GM23338 (cell line): ENCODE data around the gene SRPX2. TPM values are rescaled to one million over a fixed set of nuclear protein-coding genes. Genes with fewer than 3 reads are reported as not detected.
"Not testable (repeated sequence)": the region's sequence is repeated elsewhere in the genome, so short reads cannot be mapped to it uniquely, and the experiment has no call there.

ENCODE experiments used
- ATAC-seq: fragments of 200-7000 bp; cut with Tn5 transposase; 3 replicates; pipeline ENCODE4 v1.9.1; 2020
- DNase-seq: peaks from one replicate; pipeline ENCODE4 v3.0.0-alpha.2; 2015; ENCODE audit warnings: low spot score
- H2AFZ ChIP-seq: fragments of 200-600 bp; sonication (generic); 2 replicates; pipeline ENCODE4 v1.8.0; 2016; ENCODE audit warnings: antibody characterized with exemption, mild to moderate bottlenecking, moderate library complexity
- H3F3A ChIP-seq: fragments of 200-600 bp; sonication (generic); replicated peaks from 2 replicates; pipeline ENCODE4 v1.8.0; 2017; ENCODE audit warnings: antibody characterized with exemption, mixed run types, low read depth
- H3K27ac ChIP-seq: fragments of 200-600 bp; sonication (generic); 2 replicates; pipeline ENCODE4 v1.6.1; 2016; ENCODE audit warnings: low read depth
- H3K27me3 ChIP-seq: fragments of 200-600 bp; sonication (generic); 2 replicates; pipeline ENCODE4 v1.8.0; 2016; ENCODE audit warnings: mild to moderate bottlenecking, mixed run types, moderate library complexity; ENCODE audit not compliant: insufficient read depth
- H3K36me3 ChIP-seq: fragments of 200-600 bp; sonication (generic); 2 replicates; pipeline ENCODE4 v1.8.0; 2016; ENCODE audit warnings: mild to moderate bottlenecking; ENCODE audit not compliant: insufficient read depth
- H3K4me1 ChIP-seq: fragments of 200-600 bp; sonication (generic); 2 replicates; pipeline ENCODE4 v1.8.0; 2016; ENCODE audit warnings: mild to moderate bottlenecking, moderate library complexity; ENCODE audit not compliant: insufficient read depth
- H3K4me2 ChIP-seq: fragments of 200-600 bp; sonication (generic); 2 replicates; pipeline ENCODE4 v1.7.1; 2017; ENCODE audit warnings: mixed run types
- H3K4me3 ChIP-seq: fragments of 200-600 bp; sonication (generic); 2 replicates; pipeline ENCODE4 v1.6.1; 2016; ENCODE audit warnings: mixed run types
- H3K79me2 ChIP-seq: fragments of 200-600 bp; sonication (generic); replicated peaks from 2 replicates; pipeline ENCODE4 v1.8.0; 2017; ENCODE audit warnings: mild to moderate bottlenecking; ENCODE audit not compliant: insufficient read depth
- H3K9me2 ChIP-seq: fragments of 200-600 bp; sonication (generic); 2 replicates; pipeline ENCODE4 v1.8.0; 2017; ENCODE audit not compliant: insufficient read depth
- H4K20me1 ChIP-seq: fragments of 200-600 bp; sonication (generic); replicated peaks from 2 replicates; pipeline ENCODE4 v1.8.0; 2017; ENCODE audit warnings: mild to moderate bottlenecking; ENCODE audit not compliant: insufficient read depth
- H3K27ac Mint-ChIP-seq: 2 replicates; pipeline ENCODE4 v1.8.0; 2020; ENCODE audit warnings: inconsistent platforms, mild to moderate bottlenecking, moderate library complexity, mixed read lengths
- H3K27me3 Mint-ChIP-seq: 3 replicates; pipeline ENCODE4 v1.8.0; 2022; ENCODE audit warnings: low read depth, mild to moderate bottlenecking, moderate library complexity, mixed read lengths, inconsistent platforms; ENCODE audit not compliant: insufficient read depth, poor library complexity
- H3K36me3 Mint-ChIP-seq: 3 replicates; pipeline ENCODE4 v1.8.0; 2021; ENCODE audit warnings: low read depth, mild to moderate bottlenecking, inconsistent platforms, moderate library complexity, mixed read lengths
- H3K4me1 Mint-ChIP-seq: 3 replicates; pipeline ENCODE4 v1.8.0; 2020; ENCODE audit warnings: mild to moderate bottlenecking, inconsistent platforms, mixed read lengths
- H3K4me3 Mint-ChIP-seq: 3 replicates; pipeline ENCODE4 v1.8.0; 2021; ENCODE audit warnings: moderate library complexity, mild to moderate bottlenecking, inconsistent platforms, mixed read lengths
- H3K9me3 Mint-ChIP-seq: 3 replicates; pipeline ENCODE4 v1.8.0; 2020; ENCODE audit warnings: moderate library complexity, mild to moderate bottlenecking, inconsistent platforms, mixed read lengths
- ETS1 ChIP-seq: IDR thresholded peaks from 2 replicates; pipeline ENCODE4 v1.6.1; 2016; ENCODE audit warnings: antibody characterized with exemption
- EZH2 ChIP-seq: fragments of 200-600 bp; sonication (generic); IDR thresholded peaks from one replicate; pipeline ENCODE4 v1.8.0; 2017; ENCODE audit warnings: antibody characterized with exemption, mild to moderate bottlenecking, low read depth; ENCODE audit not compliant: unreplicated experiment
- EZH2phosphoT487 ChIP-seq: fragments of 200-600 bp; sonication (generic); IDR thresholded peaks from one replicate; pipeline ENCODE4 v1.8.1; 2018; ENCODE audit warnings: antibody characterized with exemption; ENCODE audit not compliant: unreplicated experiment
- JUNB ChIP-seq: IDR thresholded peaks from one replicate; pipeline ENCODE4 v1.6.1; 2016; ENCODE audit warnings: antibody characterized with exemption; ENCODE audit not compliant: unreplicated experiment
- REST ChIP-seq: IDR thresholded peaks from one replicate; pipeline ENCODE4 v1.6.1; 2018; ENCODE audit warnings: antibody characterized with exemption; ENCODE audit not compliant: unreplicated experiment
- STAT1 ChIP-seq: IDR thresholded peaks from one replicate; pipeline ENCODE4 v1.6.1; 2016; ENCODE audit warnings: antibody characterized with exemption; ENCODE audit not compliant: unreplicated experiment
- ZNF114 ChIP-seq: fragments of 250-450 bp; sonication (Bioruptor Pico); IDR thresholded peaks from 2 replicates; pipeline ENCODE4 v1.5.0; 2020; ENCODE audit warnings: mild to moderate bottlenecking, moderate library complexity
- polyA plus RNA-seq: library from polyadenylated mRNA; unstranded; fragments of >200 nt; fragmentation: Nextera tagmentation; extraction: Ambion mirVana; gene quantifications from 2 replicates; pipeline ENCODE4 v1.2.1, GENCODE V29; 2016
- total RNA-seq: library from RNA; depleted of rRNA; stranded (reverse); fragments of >200 nt; shearing (Covaris generic); gene quantifications from 2 replicates; pipeline ENCODE4 v1.2.3, GENCODE V29; 2014; rRNA removed
- TF ChIP-seq, protein P1 (sequence below), 2 experiments: fragments of 200-600 bp in 1 of 2; sonication (generic) in 1 of 2; conservative IDR thresholded peaks; 2 replicates each; pipeline versions ENCODE4 v1.5.1 to v1.6.1; 2016 to 2017; ENCODE audit warnings: antibody characterized with exemption in 2 of 2, low read depth in 2 of 2, mild to moderate bottlenecking in 2 of 2, moderate library complexity in 1 of 2

SRPX2 gene
- total and polyA plus RNA-seq, 2 experiments from 2014 or later, result not detected

- Histone ChIP-seq H3K79me2 (no peaks in the 10 kb centered on the region), H2AFZ (no peak overlapping the region), H3K4me1 (no peaks in the 10 kb centered on the region), H3K4me3 (no peak overlapping the region), H3K4me2 (no peak overlapping the region), H3K27ac (no peak overlapping the region), H3F3A (no peaks in the 10 kb centered on the region), H4K20me1 (no peaks in the 10 kb centered on the region), H3K9me2 (no peaks in the 10 kb centered on the region), H3K36me3 (no peaks in the 10 kb centered on the region), H3K27me3 (no peaks in the 10 kb centered on the region)
- H3K27ac Mint-ChIP-seq, result no peak overlapping the region
- ATAC-seq (no peak), DNase-seq (no peak)
- H3K9me3 Mint-ChIP-seq, result peaks cover 10% of the 10 kb centered on the region
- no peak for TF ChIP-seq ETS1
- TF ChIP-seq EZH2phosphoT487, result no peak
- no peak for TF ChIP-seq ZNF114 (CRISPR knock-in tag)
- TF ChIP-seq, protein P1, sequence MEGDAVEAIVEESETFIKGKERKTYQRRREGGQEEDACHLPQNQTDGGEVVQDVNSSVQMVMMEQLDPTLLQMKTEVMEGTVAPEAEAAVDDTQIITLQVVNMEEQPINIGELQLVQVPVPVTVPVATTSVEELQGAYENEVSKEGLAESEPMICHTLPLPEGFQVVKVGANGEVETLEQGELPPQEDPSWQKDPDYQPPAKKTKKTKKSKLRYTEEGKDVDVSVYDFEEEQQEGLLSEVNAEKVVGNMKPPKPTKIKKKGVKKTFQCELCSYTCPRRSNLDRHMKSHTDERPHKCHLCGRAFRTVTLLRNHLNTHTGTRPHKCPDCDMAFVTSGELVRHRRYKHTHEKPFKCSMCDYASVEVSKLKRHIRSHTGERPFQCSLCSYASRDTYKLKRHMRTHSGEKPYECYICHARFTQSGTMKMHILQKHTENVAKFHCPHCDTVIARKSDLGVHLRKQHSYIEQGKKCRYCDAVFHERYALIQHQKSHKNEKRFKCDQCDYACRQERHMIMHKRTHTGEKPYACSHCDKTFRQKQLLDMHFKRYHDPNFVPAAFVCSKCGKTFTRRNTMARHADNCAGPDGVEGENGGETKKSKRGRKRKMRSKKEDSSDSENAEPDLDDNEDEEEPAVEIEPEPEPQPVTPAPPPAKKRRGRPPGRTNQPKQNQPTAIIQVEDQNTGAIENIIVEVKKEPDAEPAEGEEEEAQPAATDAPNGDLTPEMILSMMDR (conservative IDR thresholded peaks at IDR 0.05; ENCODE audit: low read depth in 2 of 2), result no peak
- TF ChIP-seq EZH2, result no peak
- no peak for TF ChIP-seq STAT1
- TF ChIP-seq REST, result no peak
- TF ChIP-seq JUNB, result no peak
- no peaks in the 10 kb centered on the region for H3K27me3 Mint-ChIP-seq
- no peak overlapping the region for H3K4me3 Mint-ChIP-seq
- H3K36me3 Mint-ChIP-seq, result peaks cover 4% of the 10 kb centered on the region; the same call in 2 of the 3 replicates
- no peaks in the 10 kb centered on the region for H3K4me1 Mint-ChIP-seq
These were observed 77.3 kb downstream of the SRPX2 start for GRCh38 chrX:100721328-100721727.

- H3K36me3 Mint-ChIP-seq, H3K79me2 ChIP-seq, H3K27me3 Mint-ChIP-seq, H2AFZ ChIP-seq, H4K20me1 ChIP-seq, ATAC-seq, H3K4me2 ChIP-seq, H3K27ac Mint-ChIP-seq, H3K27me3 ChIP-seq, H3K36me3 ChIP-seq, H3F3A ChIP-seq, H3K4me3 ChIP-seq, DNase-seq, H3K4me1 Mint-ChIP-seq, H3K27ac ChIP-seq, H3K9me2 ChIP-seq, H3K4me1 ChIP-seq, H3K4me3 Mint-ChIP-seq: not testable (repeated sequence)
- H3K9me3 Mint-ChIP-seq, result peaks cover 10% of the 10 kb centered on the region
These were observed 80.0 kb downstream of the SRPX2 start for GRCh38 chrX:100724006-100724405.

Other genes with a start within 250 kb of the SRPX2 start
- gene PCDH19, start 233.9 kb upstream of the SRPX2 start, total RNA-seq, result 0.89 and 1.4 TPM in 2 replicates
- gene PCDH19, start 233.9 kb upstream of the SRPX2 start, polyA plus RNA-seq, result 0.87 and 1.6 TPM in 2 replicates
- gene TNMD, start 59.3 kb upstream of the SRPX2 start, total RNA-seq, result 4.4 and 4.6 TPM in 2 replicates
- gene TNMD, start 59.3 kb upstream of the SRPX2 start, polyA plus RNA-seq, result 4.8 and 4.9 TPM in 2 replicates
- gene TSPAN6, start 7.4 kb upstream of the SRPX2 start, total RNA-seq, result 55.6 and 63.1 TPM in 2 replicates
- 67.5 and 75.3 TPM in 2 replicates for gene TSPAN6, start 7.4 kb upstream of the SRPX2 start, polyA plus RNA-seq
- 0.28 TPM in 1 of 2 replicates, not detected in the other for gene SYTL4, start 87.9 kb downstream of the SRPX2 start, total RNA-seq
- 0.85 TPM in 1 of 2 replicates, not detected in the other for gene SYTL4, start 87.9 kb downstream of the SRPX2 start, polyA plus RNA-seq
- gene CSTF2, start 176.2 kb downstream of the SRPX2 start, total RNA-seq, result 30.1 and 35.7 TPM in 2 replicates
- gene CSTF2, start 176.2 kb downstream of the SRPX2 start, polyA plus RNA-seq, result 24.4 and 25.8 TPM in 2 replicates
- not detected in 2 replicates for gene NOX1, start 230.2 kb downstream of the SRPX2 start, total RNA-seq
- gene NOX1, start 230.2 kb downstream of the SRPX2 start, polyA plus RNA-seq, result 0.23 and 0.31 TPM in 2 replicates